Measurements from ENCODE around the gene KIAA0825. TPM values are rescaled to one million over a fixed set of nuclear protein-coding genes. Genes with fewer than 3 reads are reported as not detected.

Gene KIAA0825
- total RNA-seq, 2 experiments from 2014 or later, result 1.1 to 1.3 TPM

DNA sequence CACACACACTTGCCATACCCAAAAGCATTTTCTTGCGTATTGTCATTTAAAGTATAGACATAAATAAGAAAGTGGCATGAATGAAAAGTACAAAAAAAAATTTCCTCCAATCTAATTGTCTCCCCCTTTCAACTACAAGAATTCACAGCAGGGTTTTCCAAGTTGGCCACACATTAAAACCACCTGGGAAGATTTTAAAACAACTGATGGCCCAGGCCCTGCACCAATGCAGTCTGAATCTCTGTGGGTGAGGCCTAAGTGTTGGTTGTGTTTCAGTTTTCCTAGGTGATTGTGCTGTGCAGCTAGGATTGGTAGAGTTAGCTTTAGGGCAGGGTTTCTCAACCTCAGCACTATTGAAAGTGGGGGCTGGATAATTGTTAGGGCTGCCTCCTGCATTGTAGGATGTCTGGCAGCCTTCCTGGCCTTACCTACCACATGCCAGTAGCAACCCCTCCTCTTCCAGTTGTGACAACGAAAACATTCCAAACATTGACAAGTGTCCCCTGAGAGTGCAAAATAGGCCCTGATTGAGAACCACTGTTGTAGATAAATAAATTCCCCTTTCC, 337.1 kb downstream of the KIAA0825 start:
- no peaks in the 10 kb centered on the region for H3K9me3 Mint-ChIP-seq (ENCODE audit: low read depth)
- POLR2A ChIA-PET, result interaction anchor here (0.6 kb wide), 1 partner anchor 378 kb away, joined by 3 read pairs; no protein-coding TSS in a partner anchor
- H3K27me3 Mint-ChIP-seq, result no peaks in the 10 kb centered on the region
- H3K36me3 Mint-ChIP-seq (ENCODE audit: low read depth), result no peaks in the 10 kb centered on the region
- intact Hi-C loops (cut with DNase I, micrococcal nuclease), result no loop called here
- no peaks in the 10 kb centered on the region for H3K4me1 Mint-ChIP-seq
- H3K27ac Mint-ChIP-seq, result no peak overlapping the region
- no peak overlapping the region for H3K4me3 Mint-ChIP-seq
- CTCF ChIA-PET, result no interaction called here
- no peak for DNase-seq
- no peak for ATAC-seq

DNA sequence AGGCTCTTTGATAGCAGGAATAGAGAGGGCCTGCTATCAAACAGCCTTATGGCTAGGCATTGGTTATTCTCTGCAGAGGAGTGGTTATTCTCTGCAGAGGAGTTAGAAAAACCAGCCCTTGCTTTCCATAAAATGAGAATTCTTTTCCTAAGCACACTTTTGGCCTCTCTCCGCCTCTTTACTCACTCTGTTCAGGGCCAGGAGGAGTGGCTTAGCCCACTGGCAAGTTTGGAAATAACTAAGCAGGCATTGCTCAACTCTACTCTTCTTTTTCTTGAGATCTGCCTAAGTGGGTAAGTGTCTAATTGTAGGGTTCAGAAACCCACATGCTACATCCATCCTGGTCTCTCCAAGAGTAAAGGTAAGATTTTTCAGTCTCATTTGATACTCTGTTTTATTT, 341.7 kb downstream of the KIAA0825 start:
- ChIA-PET CTCF (no interaction called here), POLR2A (no interaction called here)
- no peak overlapping the region for H3K4me3 Mint-ChIP-seq
- H3K27ac Mint-ChIP-seq, result no peak overlapping the region
- no peaks in the 10 kb centered on the region for H3K4me1 Mint-ChIP-seq
- no peaks in the 10 kb centered on the region for H3K36me3 Mint-ChIP-seq (ENCODE audit: low read depth)
- no peaks in the 10 kb centered on the region for H3K27me3 Mint-ChIP-seq
- DNase-seq, result no peak
- H3K9me3 Mint-ChIP-seq (ENCODE audit: low read depth), result no peaks in the 10 kb centered on the region
- ATAC-seq, result no peak
- intact Hi-C loops (cut with DNase I, micrococcal nuclease), result no loop called here

DNA sequence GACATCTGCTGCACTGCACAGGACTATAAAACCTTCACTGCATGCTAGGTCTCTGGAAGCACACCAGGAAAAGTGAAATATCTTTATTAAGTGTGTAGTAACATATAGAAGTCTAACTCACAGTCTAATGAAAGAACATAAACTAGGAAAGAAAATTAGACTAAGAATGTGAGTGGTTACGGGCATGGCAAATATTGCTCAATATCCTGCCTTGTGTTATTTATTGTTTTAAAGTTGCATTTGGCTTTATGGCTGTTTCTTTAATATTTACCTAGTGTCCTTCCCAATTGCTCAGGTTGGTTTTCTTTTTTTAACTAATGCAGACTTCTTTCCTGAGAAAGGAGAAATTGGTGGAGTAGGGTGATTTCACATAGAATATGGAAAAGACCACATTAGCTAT, 342.4 kb downstream of the KIAA0825 start:
- H3K4me3 Mint-ChIP-seq, result no peak overlapping the region
- H3K36me3 Mint-ChIP-seq (ENCODE audit: low read depth), result no peaks in the 10 kb centered on the region
- DNase-seq (no peak), ATAC-seq (no peak)
- intact Hi-C loops (cut with DNase I, micrococcal nuclease), result no loop called here
- no peaks in the 10 kb centered on the region for H3K4me1 Mint-ChIP-seq
- H3K9me3 Mint-ChIP-seq (ENCODE audit: low read depth), result no peaks in the 10 kb centered on the region
- no peak overlapping the region for H3K27ac Mint-ChIP-seq
- H3K27me3 Mint-ChIP-seq, result no peaks in the 10 kb centered on the region
- ChIA-PET POLR2A (no interaction called here), CTCF (no interaction called here)

DNA sequence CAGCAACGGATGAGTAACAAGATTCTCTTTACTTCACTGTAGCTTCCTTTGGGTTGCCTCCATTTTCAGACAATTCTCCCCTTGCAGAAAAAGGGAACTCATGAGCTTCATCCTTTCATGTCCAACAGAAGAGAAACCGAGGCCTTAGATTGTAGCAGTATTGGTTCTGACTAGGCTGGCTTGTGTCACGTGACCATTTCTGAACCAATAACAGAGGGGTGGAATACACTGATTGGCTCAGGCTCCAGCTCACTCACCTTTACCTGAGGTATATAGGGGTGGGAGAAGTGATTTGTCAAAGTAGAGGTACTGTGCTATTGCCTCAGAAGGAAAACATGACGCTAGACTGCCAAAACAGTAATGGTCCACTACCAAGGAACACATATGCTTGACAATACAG, 343.7 kb downstream of the KIAA0825 start:
- no peak overlapping the region for H3K27ac Mint-ChIP-seq
- no peaks in the 10 kb centered on the region for H3K4me1 Mint-ChIP-seq
- no peaks in the 10 kb centered on the region for H3K36me3 Mint-ChIP-seq (ENCODE audit: low read depth)
- DNase-seq, result no peak
- intact Hi-C loops (cut with DNase I, micrococcal nuclease), result no loop called here
- no peak overlapping the region for H3K4me3 Mint-ChIP-seq
- no peaks in the 10 kb centered on the region for H3K27me3 Mint-ChIP-seq
- ChIA-PET CTCF (interaction anchor here (0.9 kb wide), 1 partner anchor 8 kb away, joined by 3 read pairs; no protein-coding TSS in a partner anchor), POLR2A (no interaction called here)
- H3K9me3 Mint-ChIP-seq (ENCODE audit: low read depth), result peaks cover under 1% of the 10 kb centered on the region
- ATAC-seq, result no peak

DNA sequence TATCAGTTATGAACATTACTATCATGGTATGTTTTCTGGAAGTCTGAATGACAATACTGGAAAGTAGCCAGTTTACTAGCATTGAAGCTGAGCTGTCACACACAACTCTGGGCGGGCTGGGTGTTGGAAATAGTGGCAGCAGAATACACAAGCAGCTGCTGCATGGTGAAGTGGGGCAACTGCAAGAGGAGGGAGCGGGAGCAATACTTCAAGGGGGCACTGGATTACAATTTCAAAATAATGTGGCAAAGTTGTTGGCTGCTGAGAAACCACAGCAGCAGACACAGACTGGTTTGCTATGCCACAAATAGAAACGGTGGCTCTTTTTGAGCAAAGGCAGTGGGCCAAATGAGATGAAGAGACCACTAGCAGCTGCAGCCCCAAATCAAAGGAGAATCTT, 350.2 kb downstream of the KIAA0825 start:
- no peak overlapping the region for H3K4me3 Mint-ChIP-seq
- POLR2A ChIA-PET, result no interaction called here
- peaks cover 2% of the 10 kb centered on the region for H3K9me3 Mint-ChIP-seq (ENCODE audit: low read depth)
- peaks cover 1% of the 10 kb centered on the region for H3K4me1 Mint-ChIP-seq
- peaks cover 2% of the 10 kb centered on the region for H3K27me3 Mint-ChIP-seq
- intact Hi-C loops (cut with DNase I, micrococcal nuclease), result no loop called here
- CTCF ChIA-PET, result interaction anchor here (0.6 to 0.7 kb wide), 2 partner anchors 15 to 949 kb away, joined by 3 to 4 read pairs; no protein-coding TSS in a partner anchor
- DNase-seq, result no peak
- H3K27ac Mint-ChIP-seq, result no peak overlapping the region
- ATAC-seq, result no peak
- no peaks in the 10 kb centered on the region for H3K36me3 Mint-ChIP-seq (ENCODE audit: low read depth)

DNA sequence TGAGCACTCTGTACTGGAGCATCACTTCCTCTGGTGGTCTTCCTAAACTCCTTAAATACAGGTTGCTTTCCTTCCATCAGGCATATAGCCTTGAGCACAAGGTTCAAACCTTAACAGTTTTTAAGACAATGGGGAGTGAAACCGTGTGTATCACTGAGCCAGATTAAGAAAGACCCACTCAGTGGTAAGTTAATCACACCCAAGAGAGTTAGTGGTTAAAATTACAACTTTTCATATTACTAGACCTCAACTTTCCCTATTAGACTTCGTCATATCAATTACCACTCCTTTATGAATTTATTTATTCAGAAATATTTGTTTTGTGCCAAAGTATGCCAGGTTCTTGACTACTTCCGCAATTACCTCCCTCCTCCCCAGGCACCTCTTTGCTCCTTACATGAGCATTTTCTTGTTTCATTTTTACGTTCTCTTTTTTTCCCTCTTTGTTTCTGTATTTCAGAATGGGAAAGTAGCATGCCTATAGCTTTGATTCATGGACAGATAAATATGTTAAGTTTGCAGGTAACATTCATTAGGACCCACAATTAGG, 351.0 kb downstream of the KIAA0825 start:
- POLR2A ChIA-PET, result no interaction called here

DNA sequence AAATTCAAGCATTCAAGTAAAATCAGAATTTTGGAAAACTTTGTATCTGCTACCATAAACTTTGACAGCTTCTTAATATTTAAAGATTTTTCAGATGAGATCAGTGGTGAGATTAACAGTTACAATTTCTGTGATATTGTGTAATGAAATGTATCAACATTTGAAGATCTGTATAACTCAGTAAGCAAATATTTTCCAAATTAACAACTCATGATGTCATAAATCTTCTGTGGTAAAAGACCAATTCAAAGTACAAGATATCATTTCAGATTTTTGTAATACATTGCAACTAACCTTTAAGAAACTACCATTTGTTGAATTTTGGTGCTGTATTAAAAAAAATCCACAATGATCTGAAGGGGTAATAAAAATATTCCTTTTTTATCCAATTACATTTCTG, 352.2 kb downstream of the KIAA0825 start:
- ATAC-seq (no peak), DNase-seq (no peak)
- ChIA-PET POLR2A (no interaction called here), CTCF (no interaction called here)
- peaks cover 2% of the 10 kb centered on the region for H3K4me1 Mint-ChIP-seq
- no peak overlapping the region for H3K27ac Mint-ChIP-seq
- peaks cover 2% of the 10 kb centered on the region for H3K9me3 Mint-ChIP-seq (ENCODE audit: low read depth)
- no peaks in the 10 kb centered on the region for H3K36me3 Mint-ChIP-seq (ENCODE audit: low read depth)
- intact Hi-C loops (cut with DNase I, micrococcal nuclease), result no loop called here
- H3K27me3 Mint-ChIP-seq, result peaks cover 2% of the 10 kb centered on the region
- no peak overlapping the region for H3K4me3 Mint-ChIP-seq

More for the DNA sequence above, 351.0 kb downstream of the KIAA0825 start:
- Mint-ChIP-seq H3K36me3 (ENCODE audit: low read depth) (no peaks in the 10 kb centered on the region), H3K9me3 (ENCODE audit: low read depth) (peaks cover 2% of the 10 kb centered on the region), H3K4me3 (no peak overlapping the region), H3K27ac (no peak overlapping the region), H3K4me1 (peaks cover 2% of the 10 kb centered on the region), H3K27me3 (peaks cover 2% of the 10 kb centered on the region)
- intact Hi-C loops (cut with DNase I, micrococcal nuclease), result no loop called here
- CTCF ChIA-PET, result interaction anchor here (0.6 to 0.7 kb wide), 2 partner anchors 14 to 948 kb away, joined by 3 to 4 read pairs; no protein-coding TSS in a partner anchor
- ATAC-seq (no peak), DNase-seq (no peak)

DNA sequence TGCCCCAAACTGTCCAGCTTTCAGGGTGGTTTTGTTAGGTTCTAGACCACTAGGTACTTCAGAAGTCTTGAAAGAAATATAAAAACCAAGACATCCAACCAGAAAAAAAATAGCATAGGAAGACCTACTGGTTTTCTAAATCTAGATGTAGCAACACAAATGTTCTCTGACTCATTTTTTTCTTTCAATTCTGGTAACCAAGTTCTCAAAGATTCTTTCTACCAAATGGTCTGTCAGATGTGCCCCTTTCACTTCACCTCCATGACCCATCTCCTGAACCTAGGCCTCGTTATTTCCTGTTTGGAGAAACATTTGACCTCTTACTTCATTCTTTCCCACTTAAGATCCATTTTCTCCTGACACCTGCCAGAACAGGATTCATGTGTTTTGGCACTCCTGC, 355.3 kb downstream of the KIAA0825 start:
- no peak for ATAC-seq
- H3K36me3 Mint-ChIP-seq (ENCODE audit: low read depth), result no peaks in the 10 kb centered on the region
- no peaks in the 10 kb centered on the region for H3K27me3 Mint-ChIP-seq
- H3K9me3 Mint-ChIP-seq (ENCODE audit: low read depth), result no peaks in the 10 kb centered on the region
- H3K4me3 Mint-ChIP-seq, result no peak overlapping the region
- CTCF ChIA-PET, result no interaction called here
- intact Hi-C loops (cut with DNase I, micrococcal nuclease), result no loop called here
- peaks cover 2% of the 10 kb centered on the region for H3K4me1 Mint-ChIP-seq
- POLR2A ChIA-PET, result no interaction called here
- DNase-seq, result no peak
- H3K27ac Mint-ChIP-seq, result no peak overlapping the region

DNA sequence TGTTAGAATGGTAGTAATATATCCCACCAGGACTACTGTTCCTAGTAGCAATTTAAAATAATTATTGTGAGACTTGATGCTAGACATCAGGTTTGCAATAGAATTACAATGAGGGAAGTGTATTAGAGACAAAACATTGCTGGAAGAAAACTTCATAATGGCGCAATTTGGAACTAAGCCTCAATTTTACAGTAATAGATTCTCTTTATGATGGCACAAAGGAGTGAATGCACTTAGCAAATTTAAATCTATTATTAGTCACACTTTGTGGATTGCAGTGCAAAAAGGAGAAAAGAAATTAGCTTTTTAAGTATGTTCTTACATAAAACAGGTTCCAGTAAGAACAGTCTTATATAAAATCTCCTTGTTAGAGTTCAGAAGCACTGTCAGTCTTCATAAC, 358.3 kb downstream of the KIAA0825 start:
- H3K27ac Mint-ChIP-seq, result no peak overlapping the region
- no peak overlapping the region for H3K4me3 Mint-ChIP-seq
- peaks cover 2% of the 10 kb centered on the region for H3K4me1 Mint-ChIP-seq
- no peak for DNase-seq
- intact Hi-C loops (cut with DNase I, micrococcal nuclease), result no loop called here
- ChIA-PET POLR2A (no interaction called here), CTCF (no interaction called here)
- no peaks in the 10 kb centered on the region for H3K9me3 Mint-ChIP-seq (ENCODE audit: low read depth)
- H3K36me3 Mint-ChIP-seq (ENCODE audit: low read depth), result no peaks in the 10 kb centered on the region
- ATAC-seq, result no peak
- H3K27me3 Mint-ChIP-seq, result no peaks in the 10 kb centered on the region

DNA sequence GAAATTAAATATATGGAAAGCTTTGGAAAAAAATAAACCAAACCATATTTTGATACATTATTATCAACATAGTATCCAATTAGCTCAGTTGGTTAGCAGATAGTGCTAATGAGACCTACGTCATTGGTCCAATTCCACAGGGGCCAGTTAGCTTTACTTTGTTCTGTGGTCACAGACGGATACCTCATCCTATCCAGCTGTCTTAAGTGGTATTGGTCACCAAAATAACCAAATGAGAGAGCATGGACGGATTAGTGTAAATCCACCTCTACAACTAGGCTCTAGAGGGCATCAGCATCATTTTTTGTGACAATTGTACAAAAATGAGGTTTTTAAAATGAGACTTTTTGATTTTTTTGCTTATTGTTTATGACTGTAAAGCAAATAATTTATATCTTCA, 364.2 kb downstream of the KIAA0825 start:
- H3K27me3 Mint-ChIP-seq, result no peaks in the 10 kb centered on the region
- H3K27ac Mint-ChIP-seq, result no peak overlapping the region
- no peaks in the 10 kb centered on the region for H3K4me1 Mint-ChIP-seq
- POLR2A ChIA-PET, result no interaction called here
- DNase-seq (no peak), ATAC-seq (no peak)
- H3K4me3 Mint-ChIP-seq, result no peak overlapping the region
- no peaks in the 10 kb centered on the region for H3K36me3 Mint-ChIP-seq (ENCODE audit: low read depth)
- CTCF ChIA-PET, result interaction anchor here (0.6 kb wide), 1 partner anchor 26 kb away, joined by 3 read pairs; no protein-coding TSS in a partner anchor
- no peaks in the 10 kb centered on the region for H3K9me3 Mint-ChIP-seq (ENCODE audit: low read depth)
- intact Hi-C loops (cut with DNase I, micrococcal nuclease), result no loop called here

DNA sequence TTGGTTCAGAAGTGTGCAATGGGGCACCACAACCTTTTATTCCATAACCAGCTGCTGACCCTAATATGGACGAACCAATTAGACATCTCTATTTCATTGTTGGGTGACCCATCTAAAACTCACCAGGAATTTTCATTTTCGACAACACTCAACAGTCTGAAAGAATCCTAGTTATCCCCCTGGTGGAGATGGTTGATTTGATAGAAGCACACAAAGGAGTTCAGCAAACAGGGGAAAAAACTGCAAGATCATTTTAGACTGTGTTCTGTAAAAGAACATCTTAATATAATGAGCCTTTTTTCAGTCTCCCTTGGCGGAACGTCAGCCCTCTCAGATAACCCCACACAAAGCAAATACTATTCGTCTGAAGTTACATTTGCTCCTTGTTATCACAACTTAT, 367.4 kb downstream of the KIAA0825 start:
- POLR2A ChIA-PET, result no interaction called here
- no peaks in the 10 kb centered on the region for H3K9me3 Mint-ChIP-seq (ENCODE audit: low read depth)
- no peak overlapping the region for H3K27ac Mint-ChIP-seq
- no peak overlapping the region for H3K4me3 Mint-ChIP-seq
- DNase-seq (no peak), ATAC-seq (no peak)
- no peaks in the 10 kb centered on the region for H3K36me3 Mint-ChIP-seq (ENCODE audit: low read depth)
- no peaks in the 10 kb centered on the region for H3K4me1 Mint-ChIP-seq
- H3K27me3 Mint-ChIP-seq, result no peaks in the 10 kb centered on the region
- CTCF ChIA-PET, result no interaction called here
- intact Hi-C loops (cut with DNase I, micrococcal nuclease), result no loop called here

DNA sequence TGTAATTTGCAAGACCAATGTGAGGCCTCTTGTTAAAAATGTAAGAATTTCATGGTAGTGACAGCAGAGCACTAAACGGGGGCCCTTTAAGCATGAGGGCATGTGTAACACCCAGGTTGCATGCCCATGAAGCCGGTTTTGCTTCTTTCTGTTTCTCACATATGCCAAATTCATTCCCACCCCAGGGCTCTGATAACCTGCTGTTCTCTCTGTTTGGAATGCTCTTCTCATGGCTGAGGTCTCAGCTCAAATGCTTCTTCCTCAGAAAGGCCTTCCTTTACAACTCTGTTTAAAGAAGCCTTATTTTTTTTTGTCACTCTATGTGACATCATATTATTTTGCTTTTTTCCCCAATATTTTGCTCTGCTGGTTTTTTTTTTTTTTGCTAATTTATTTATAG, 369.0 kb downstream of the KIAA0825 start:
- H3K27me3 Mint-ChIP-seq, result no peaks in the 10 kb centered on the region

More for the DNA sequence above, 369.0 kb downstream of the KIAA0825 start:
- Mint-ChIP-seq H3K4me3 (no peak overlapping the region), H3K9me3 (ENCODE audit: low read depth) (no peaks in the 10 kb centered on the region), H3K4me1 (no peaks in the 10 kb centered on the region), H3K27ac (no peak overlapping the region), H3K36me3 (ENCODE audit: low read depth) (no peaks in the 10 kb centered on the region)
- intact Hi-C loops (cut with DNase I, micrococcal nuclease), result no loop called here
- no peak for ATAC-seq
- no peak for DNase-seq
- ChIA-PET POLR2A (no interaction called here), CTCF (no interaction called here)

Measured in activated CD4-positive, alpha-beta T cell treated with anti-CD3 and anti-CD28 coated beads for 36 hours (primary cell).